HG02623 (cell line): ENCODE data around the gene MAST4.

Source experiments
- ATAC-seq: cut with Tn5 transposase; IDR thresholded peaks from one replicate; pipeline ENCODE4 v1.9.1; 2021; ENCODE audit warnings: moderate library complexity; ENCODE audit not compliant: unreplicated experiment

The MAST4 gene

DNA sequence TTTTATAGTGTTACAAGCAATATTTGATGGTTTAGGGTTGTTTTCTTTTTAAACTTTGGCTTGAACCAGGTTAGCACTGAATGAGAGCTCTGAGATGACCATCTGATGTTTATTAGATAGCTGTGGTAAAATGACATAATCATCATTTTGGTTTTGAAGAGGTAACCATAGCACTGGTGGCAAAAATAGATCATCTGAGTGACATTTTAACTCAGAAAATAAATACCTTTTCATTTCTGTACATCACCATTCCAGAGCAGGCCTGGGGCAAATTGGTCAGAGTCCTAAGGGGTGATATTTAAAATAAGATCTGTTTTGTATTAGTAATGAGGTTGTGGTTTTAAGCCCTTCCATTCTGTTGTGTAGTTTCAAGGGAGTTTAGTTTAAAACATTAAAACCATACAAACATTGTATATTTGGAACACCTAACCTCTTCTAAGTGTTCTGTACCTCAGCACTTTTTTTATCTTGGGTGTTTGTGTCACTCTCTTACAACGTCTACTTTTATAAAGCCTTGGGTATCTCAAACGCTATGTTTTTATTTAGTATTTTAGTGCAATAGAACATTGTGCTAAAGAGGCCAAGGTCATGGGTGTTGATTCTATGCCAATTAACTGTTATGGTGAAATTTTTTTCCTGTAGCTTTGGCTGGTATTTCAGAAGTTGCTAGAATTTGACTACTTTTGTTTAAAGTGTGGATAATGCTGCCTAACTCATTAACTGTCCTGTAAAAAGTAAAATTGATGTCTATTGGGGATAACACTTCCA is 434.3 kb downstream of the MAST4 start:
- no peak for ATAC-seq

DNA sequence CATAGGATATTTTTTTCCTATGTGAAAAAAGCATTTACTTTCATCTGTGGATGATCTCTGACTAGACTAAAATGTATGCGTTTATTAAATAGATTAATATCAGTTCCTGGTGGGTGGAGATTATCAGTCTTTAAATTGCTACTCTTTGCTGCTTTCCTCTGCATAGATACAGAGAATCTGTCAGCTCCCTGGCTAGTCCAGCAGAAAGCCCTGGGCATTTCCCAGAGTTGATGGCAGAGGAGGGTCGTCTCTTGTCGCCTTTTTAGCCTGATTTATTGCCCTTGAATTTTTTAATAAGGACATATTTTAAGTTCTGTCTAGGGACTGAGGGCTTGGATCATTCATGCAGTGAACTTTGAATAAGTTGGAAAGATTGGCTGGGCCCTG is 434.9 kb downstream of the MAST4 start:
- ATAC-seq = no peak

GRCh38 chr5:67031692-67032091 is 435.5 kb downstream of the MAST4 start:
- no peak for ATAC-seq

- ATAC-seq = no peak
Measured at GRCh38 chr5:67032921-67033664, 436.9 kb downstream of the MAST4 start.

DNA sequence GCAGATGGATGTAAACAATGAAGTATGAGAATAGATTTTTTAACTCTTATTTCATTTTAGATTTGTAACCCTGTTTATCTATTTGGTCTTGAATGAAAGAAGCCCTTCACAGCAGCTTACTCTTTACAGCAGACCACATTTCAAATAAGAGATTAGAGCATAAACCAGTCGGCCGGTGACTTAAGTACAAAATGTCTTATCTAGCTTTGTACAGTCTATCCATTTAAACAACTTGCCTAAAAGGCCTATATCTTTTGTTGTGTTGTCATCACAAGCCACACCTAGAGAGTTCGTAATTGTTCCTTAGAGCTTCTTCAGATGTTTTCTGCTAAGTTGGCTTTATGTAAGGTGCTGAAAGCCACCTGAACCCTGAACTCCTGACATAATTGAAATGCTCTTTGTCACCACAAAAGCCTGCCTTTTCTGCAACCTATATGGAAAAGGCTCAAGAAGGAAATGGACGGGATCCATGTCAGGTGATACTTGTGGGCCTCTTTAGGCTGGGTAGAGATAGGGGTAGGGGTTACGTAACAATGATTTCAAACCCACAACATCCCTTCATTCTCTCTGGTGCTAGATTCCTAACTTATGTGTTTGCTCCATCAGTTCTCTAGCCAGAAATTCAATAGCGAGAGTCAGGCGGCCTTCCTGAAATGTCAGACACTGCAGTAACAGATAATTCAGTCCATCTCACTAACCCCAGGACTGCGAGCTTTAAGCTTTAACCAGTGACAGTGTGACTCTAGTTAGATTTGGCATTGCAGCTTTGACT is 437.9 kb downstream of the MAST4 start:
- ATAC-seq = no peak

DNA sequence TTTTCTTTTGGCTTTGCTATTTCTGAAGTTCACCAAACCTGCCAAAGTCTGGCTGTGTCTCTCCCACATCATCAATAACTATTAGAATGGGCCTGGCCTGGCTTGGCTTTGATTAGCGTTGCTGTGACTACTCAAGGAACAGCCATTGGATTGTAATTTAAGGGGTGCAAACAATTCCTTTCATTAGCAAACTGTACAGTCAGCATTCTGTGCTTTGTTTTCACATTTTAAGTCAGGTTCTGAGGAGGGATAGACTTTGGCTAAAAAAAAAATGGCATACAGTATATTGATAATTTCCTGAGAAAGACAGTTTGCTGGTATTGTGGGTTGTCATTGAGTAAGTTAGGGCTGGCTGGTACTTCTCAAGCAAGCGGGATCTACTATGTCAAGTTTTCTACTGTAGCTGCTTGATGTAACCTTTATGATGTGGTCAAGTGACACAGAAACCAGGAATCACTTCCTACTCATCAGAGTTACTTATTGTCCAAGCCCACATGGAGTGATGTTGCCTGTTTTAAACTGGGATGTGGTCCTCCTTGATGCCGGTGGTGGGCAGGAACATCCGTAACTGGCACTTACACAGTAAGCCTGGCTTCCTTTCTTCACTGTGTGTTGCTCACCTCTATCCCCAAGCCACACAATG is 439.0 kb downstream of the MAST4 start:
- no peak for ATAC-seq

DNA sequence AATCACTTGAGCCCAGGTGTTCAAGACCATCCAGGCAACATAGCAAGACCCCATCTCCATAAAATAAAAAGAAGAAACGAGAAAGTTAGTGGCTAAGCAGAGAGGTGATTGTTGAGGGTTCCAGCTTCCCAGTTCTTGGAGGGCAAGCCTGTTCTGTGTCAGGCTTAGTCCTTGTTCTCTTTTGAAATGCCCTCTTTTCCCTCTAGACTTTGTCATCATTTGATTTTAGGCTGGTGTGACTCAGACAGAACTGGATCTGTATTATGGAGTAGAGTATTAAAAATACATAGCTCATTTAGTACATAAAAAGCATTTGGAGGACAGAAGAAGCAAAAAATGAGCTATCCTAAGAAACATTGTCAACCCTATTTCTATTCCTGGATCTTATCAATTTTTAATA is 441.0 kb downstream of the MAST4 start:
- no peak for ATAC-seq

DNA sequence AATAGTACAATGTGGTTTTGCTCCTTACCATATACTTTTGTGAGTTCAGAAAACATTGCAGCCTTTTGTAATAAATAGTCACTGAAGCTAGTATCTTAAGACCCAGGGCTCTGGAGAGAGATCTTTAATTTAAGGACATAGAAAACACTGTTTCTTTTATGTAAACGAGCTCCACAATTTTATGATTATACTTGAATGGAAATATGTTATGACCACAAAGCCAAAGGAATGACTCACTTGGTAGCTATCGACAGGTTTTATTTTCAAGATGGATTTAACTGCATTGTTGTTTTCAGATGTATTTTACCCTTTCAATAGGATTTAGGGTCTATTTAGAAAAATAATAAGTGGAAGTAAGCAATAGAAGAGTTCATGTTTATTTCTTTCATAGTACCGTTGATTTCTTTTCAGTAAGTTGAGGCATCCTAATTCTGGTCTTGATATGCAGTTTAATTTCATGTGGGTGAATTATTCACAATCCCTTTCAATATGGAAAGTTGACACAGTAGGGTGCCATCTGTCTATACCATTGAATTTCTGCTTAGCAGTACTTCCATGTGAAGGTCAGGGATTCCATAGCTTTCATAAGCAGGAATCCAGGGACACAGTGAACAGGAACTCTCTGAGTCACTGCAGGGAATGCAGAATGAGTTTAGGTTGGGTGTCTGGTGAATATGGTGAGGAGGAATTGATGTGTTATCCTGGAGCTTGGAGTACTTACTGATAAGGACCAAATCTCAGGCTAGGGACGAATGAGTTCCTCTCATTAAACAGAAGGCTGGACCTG is 442.8 kb downstream of the MAST4 start:
- no peak for ATAC-seq

GRCh38 chr5:67042176-67043003 is 446.2 kb downstream of the MAST4 start:
- ATAC-seq = no peak

DNA sequence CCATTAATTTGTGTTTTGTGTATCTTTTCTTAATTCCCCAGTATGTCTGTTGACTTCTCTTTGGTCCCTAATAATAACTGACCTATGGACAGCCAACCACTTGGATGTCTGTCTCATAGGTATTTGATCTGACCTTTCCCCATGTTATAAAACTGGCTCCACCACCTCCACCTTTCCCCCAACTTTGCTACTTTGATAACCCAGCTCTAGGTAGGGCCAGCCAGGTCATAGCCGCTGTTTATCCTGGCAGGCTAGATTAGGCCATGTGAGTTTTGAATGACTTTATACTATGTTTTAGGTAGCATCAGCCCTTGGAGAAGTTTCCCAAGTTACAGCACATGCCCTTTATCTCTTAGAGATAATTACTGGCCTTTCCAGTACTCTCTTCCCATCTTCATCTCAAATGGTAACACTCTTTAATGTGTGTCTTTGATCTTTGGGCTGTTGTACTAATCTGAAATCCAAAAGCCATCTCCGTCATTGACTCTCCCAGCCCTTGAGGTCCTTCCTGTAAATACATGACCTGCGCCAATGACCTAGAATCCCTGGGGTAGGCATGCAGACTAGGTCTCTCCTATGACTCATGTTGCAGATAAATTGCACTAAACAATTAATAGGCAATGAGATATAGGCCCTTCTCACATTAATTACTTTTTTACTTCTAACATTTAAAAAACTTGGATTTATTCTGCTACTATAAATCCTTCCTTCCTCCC is 447.8 kb downstream of the MAST4 start:
- no peak for ATAC-seq

DNA sequence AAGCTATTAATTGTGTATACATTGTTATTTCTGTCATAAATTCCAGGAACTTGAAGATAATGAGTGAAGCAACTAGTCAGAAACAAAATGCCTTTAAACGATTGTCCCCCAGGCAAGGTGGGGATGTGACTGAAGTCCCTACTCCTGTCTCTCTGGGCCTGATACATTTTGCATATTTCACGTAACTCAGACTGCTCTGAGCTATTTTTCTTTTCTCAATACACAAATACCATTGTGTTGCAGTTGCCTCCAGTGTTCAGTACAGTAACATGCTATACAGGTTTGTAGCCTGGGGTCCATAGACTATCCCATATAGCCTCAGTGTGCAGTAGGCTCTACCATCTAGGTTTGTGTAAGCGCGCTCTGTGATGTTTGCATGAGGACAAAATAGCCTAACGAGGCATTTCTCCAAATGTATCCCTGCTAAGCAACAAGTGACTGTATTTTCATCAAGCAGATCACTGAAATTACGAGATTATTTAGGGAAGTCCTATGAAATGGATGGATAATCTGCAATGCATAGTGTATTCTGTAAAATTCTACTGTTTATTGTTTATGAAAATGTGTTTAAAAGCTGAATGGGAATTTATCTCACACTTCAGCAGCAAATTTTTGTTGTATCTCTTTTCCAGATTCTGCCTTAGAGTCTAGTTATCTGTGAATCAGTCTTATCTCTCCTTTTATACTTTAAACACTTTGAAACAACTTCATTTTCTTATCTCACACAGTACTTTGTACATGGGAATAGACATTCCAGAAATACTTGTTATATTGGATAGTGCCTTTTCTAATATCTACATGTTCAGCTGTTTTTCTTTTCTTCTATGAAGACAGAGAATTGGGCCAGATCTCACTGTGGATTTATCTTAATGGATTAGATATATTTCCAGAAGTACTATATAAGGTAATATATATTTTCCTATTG is 449.9 kb downstream of the MAST4 start:
- no peak for ATAC-seq

- no peak for ATAC-seq
Measured at GRCh38 chr5:67047160-67047559, 451.0 kb downstream of the MAST4 start.

- ATAC-seq = no peak
Measured at GRCh38 chr5:67047616-67048015, 451.4 kb downstream of the MAST4 start.

DNA sequence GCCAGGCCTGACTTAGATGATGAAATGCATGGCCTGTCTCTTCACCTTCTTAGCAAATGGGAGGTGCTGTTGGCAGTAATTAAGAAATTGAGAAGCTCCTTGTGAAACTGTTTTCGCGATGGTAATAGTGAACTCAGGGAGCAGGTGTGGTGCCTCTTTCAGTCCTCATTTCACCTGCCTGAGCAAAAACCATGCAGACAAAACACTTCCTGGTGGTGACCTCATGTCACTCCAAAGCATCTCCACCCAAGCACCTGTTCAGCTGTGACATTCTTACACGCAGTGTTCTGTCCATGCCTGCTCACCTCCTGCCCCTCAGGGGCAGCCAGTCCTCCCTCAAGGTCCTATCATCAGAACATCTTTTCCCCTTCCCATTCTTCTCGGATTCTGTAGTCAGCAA is 453.9 kb downstream of the MAST4 start:
- no peak for ATAC-seq

DNA sequence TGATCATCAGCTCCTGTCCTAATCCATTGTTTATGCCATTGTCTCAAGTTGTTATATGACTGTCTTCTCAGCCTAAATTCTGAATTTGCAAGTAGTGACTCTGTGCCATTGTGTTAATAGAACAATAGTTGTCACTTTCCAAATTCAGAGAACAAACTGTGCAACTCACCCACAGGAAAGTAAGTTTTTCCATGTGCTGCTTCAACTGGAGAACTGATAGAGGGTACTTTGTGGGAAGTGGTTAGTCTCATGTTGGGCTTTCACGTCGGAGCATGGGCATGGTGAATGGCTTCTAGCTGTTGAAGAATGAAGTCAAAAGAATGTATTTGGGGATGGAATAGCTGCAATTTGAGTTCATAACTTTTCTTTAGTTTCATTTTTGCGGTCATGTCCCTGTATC is 454.4 kb downstream of the MAST4 start:
- ATAC-seq = no peak

GRCh38 chr5:67051164-67051563 is 455.0 kb downstream of the MAST4 start:
- no peak for ATAC-seq

DNA sequence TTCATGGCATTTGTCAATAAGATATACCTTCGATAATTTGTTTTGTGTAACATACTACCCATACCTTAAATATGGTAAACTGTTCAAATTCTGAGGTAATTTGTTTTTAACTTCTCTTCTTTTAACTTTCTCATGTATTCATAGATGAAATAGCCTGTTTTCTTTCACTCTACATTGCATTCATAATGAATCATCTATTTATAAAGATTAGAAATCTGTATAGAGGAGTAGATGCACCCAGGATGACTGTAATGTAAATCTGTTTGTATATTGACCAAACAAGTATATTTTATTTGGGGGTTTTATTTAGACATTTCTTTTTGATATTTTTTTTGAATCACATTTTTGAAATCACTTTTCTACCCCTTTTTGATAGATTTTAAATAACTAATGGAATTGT is 455.8 kb downstream of the MAST4 start:
- ATAC-seq = no peak

DNA sequence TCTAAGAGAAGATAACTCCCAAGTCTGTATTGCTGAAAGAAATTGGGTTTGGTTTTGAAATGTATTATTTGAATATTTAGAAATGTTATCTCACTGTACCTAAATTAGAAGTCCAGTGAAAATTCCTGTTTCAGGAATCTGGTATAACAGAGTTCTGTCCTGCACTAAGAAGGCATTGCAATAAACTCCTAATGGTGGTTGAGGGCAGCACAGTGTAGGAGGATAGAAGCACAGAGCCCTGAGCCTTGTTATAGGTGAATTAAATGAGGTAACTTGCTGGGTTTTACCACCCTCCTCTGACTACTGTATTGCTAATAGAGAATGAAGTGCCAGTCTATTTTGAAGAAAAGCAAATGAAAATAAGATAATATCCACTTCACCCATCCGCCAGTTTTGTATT is 457.0 kb downstream of the MAST4 start:
- no peak for ATAC-seq
